ENCODE results near the gene BPTF. TPM values are rescaled to one million over a fixed set of nuclear protein-coding genes. Genes with fewer than 3 reads are reported as not detected.
A peak's percentile ranks its signal among the peaks of the same experiment; 100 is the strongest.

The BPTF gene
- polyA plus RNA-seq, 1 of the 3 experiments (the other 2 are of a cell fraction), result 61.4 TPM

DNA sequence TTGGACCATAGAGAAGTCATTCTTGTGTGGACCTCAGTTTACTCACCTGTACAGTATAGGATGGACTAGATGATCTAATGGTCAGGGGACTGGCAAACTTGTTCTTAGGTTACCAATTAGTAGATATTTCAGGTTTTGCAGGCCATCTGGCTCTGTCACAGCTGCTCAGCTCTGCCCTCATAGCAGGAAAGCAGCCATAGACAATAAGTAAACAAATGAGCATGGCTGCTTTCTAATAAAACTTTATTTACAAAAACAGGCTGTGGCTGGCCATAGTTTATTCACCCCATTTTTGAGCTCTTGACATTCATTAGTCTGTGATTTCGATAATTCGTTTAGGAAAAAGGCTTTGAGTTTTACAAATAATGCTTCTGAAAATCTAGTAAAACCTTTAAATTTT lies 12.7 kb downstream of the BPTF start:
- 0 out of 2 replicates have a peak overlapping the region, but pooled peaks have one; percentile 44 for H3K4me2 ChIP-seq
- H3K9me3 ChIP-seq, result no peaks in the 10 kb centered on the region
- H2AFZ ChIP-seq (ENCODE audit: low read depth), result no peak overlapping the region
- no peak for DNase-seq
- H3F3A ChIP-seq (replicated peaks; ENCODE audit: insufficient read depth), result peaks cover 49% of the 10 kb centered on the region
- H3K4me1 ChIP-seq (ENCODE audit: control insufficient read depth in 1 of 2, insufficient read depth in 2 of 2, low read depth in 1 of 2, low read length in 1 of 2), result peaks cover 0 to 10% of the 10 kb centered on the region in 2 experiments; a peak in 2 of 4 replicates
- H3K9me2 ChIP-seq, result no peaks in the 10 kb centered on the region
- ChIA-PET POLR2A (no interaction called here), CTCF (interaction anchor here (1.4 kb wide), 1 partner anchor 13 kb away, joined by 6 read pairs; the partner anchor contains the start of gene BPTF)
- TF ChIP-seq, protein P1, sequence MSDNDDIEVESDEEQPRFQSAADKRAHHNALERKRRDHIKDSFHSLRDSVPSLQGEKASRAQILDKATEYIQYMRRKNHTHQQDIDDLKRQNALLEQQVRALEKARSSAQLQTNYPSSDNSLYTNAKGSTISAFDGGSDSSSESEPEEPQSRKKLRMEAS (IDR thresholded peaks at IDR 0.05; ENCODE audit: low read depth), result no peak
- no peak for TF ChIP-seq GABPA (IDR thresholded peaks at IDR 0.05; ENCODE audit: low read depth)
- TF ChIP-seq, protein P2, sequence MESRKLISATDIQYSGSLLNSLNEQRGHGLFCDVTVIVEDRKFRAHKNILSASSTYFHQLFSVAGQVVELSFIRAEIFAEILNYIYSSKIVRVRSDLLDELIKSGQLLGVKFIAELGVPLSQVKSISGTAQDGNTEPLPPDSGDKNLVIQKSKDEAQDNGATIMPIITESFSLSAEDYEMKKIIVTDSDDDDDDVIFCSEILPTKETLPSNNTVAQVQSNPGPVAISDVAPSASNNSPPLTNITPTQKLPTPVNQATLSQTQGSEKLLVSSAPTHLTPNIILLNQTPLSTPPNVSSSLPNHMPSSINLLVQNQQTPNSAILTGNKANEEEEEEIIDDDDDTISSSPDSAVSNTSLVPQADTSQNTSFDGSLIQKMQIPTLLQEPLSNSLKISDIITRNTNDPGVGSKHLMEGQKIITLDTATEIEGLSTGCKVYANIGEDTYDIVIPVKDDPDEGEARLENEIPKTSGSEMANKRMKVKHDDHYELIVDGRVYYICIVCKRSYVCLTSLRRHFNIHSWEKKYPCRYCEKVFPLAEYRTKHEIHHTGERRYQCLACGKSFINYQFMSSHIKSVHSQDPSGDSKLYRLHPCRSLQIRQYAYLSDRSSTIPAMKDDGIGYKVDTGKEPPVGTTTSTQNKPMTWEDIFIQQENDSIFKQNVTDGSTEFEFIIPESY (IDR thresholded peaks at IDR 0.05; ENCODE audit: borderline replicate concordance, low read depth), result no peak
- no peak for TF ChIP-seq FOXJ3 (CRISPR knock-in tag; IDR thresholded peaks at IDR 0.05)
- TF ChIP-seq, protein P3, sequence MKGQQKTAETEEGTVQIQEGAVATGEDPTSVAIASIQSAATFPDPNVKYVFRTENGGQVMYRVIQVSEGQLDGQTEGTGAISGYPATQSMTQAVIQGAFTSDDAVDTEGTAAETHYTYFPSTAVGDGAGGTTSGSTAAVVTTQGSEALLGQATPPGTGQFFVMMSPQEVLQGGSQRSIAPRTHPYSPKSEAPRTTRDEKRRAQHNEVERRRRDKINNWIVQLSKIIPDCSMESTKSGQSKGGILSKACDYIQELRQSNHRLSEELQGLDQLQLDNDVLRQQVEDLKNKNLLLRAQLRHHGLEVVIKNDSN (IDR thresholded peaks at IDR 0.05; ENCODE audit: borderline replicate concordance, low read depth), result no peak
- TF ChIP-seq POLR2AphosphoS5 (IDR thresholded peaks at IDR 0.05; ENCODE audit: low read depth, low read length), result no peak
- TF ChIP-seq RXRA (IDR thresholded peaks at IDR 0.05; ENCODE audit: borderline replicate concordance, low read depth), result no peak
- no peak for TF ChIP-seq ELF1 (IDR thresholded peaks at IDR 0.05)
- TF ChIP-seq CHD2 (IDR thresholded peaks at IDR 0.05; ENCODE audit: low read length, partially characterized antibody), result no peak
- TF ChIP-seq NFIC (IDR thresholded peaks at IDR 0.05; ENCODE audit: borderline replicate concordance), result no peak
- H3K36me3 ChIP-seq (replicated peaks in 1 of 2; ENCODE audit: control insufficient read depth in 1 of 2, insufficient read depth in 2 of 2, low read length in 1 of 2), result no peaks in the 10 kb centered on the region
- peaks cover 89% of the 10 kb centered on the region for H4K20me1 ChIP-seq (ENCODE audit: insufficient read depth)
- H3K27ac ChIP-seq (ENCODE audit: low read depth in 2 of 2, low read length in 1 of 2), result peak overlapping the region in 1 of 2 experiments; percentile 73; a peak in 2 of 4 replicates
- no peak overlapping the region for H3K4me3 ChIP-seq (ENCODE audit: low read depth in 2 of 2, low read length in 1 of 2)
- H3K9ac ChIP-seq, result no peak overlapping the region
- WGBS (ENCODE audit: low lambda C conversion rate), result 94% methylated on average over 2 of the region's 2 CpGs
- no peaks in the 10 kb centered on the region for H3K27me3 ChIP-seq (ENCODE audit: insufficient read depth)
- H3K79me2 ChIP-seq (ENCODE audit: insufficient read depth), result peaks cover 100% of the 10 kb centered on the region

DNA sequence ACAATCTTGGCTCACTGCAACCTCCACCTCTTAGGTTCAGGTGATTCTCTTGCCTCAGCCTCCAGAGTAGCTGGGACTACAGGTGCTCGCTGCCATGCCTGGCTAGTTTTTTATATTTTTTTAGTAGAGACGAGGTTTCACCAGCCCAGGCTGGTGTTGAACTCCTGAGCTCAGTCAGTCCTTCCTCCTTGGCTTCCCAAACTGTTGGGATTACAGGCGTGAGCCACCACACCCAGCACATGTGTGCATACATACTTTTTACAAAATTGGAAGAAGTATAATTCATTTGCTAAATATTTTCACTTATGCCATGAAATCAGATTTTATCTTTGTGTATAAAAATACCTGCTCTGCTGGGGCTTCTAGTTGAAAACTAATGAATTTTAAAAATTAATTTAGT lies 13.2 kb downstream of the BPTF start:
- Histone ChIP-seq H3K9me3 (no peaks in the 10 kb centered on the region), H3K4me1 (ENCODE audit: control insufficient read depth in 1 of 2, insufficient read depth in 2 of 2, low read depth in 1 of 2, low read length in 1 of 2) (peaks cover 0 to 10% of the 10 kb centered on the region in 2 experiments; a peak in 2 of 4 replicates), H3K4me2 (no peak overlapping the region), H3K79me2 (ENCODE audit: insufficient read depth) (peaks cover 100% of the 10 kb centered on the region), H3K9ac (no peak overlapping the region), H4K20me1 (ENCODE audit: insufficient read depth) (peaks cover 83% of the 10 kb centered on the region), H3K4me3 (ENCODE audit: low read depth in 2 of 2, low read length in 1 of 2) (no peak overlapping the region), H3K9me2 (no peaks in the 10 kb centered on the region), H3K36me3 (replicated peaks in 1 of 2; ENCODE audit: control insufficient read depth in 1 of 2, insufficient read depth in 2 of 2, low read length in 1 of 2) (no peaks in the 10 kb centered on the region), H3F3A (replicated peaks; ENCODE audit: insufficient read depth) (peaks cover 49% of the 10 kb centered on the region), H3K27me3 (ENCODE audit: insufficient read depth) (no peaks in the 10 kb centered on the region), H2AFZ (ENCODE audit: low read depth) (no peak overlapping the region), H3K27ac (ENCODE audit: low read depth in 2 of 2, low read length in 1 of 2) (no peak overlapping the region)
- CTCF ChIA-PET, result interaction anchor here (0.7 to 1.4 kb wide), 2 partner anchors 13 to 54 kb away, joined by 3 to 6 read pairs; partner anchors contain the start of gene BPTF
- POLR2A ChIA-PET, result interaction anchor here (0.6 to 1.3 kb wide), 2 partner anchors 9 to 14 kb away, joined by 3 read pairs; partner anchors contain the start of gene BPTF
- no peak for DNase-seq
- TF ChIP-seq MEF2A (IDR thresholded peaks at IDR 0.05; ENCODE audit: borderline replicate concordance, low read depth), result no peak
- no peak for TF ChIP-seq RCOR1 (IDR thresholded peaks at IDR 0.05; ENCODE audit: low read length)
- TF ChIP-seq GABPA (IDR thresholded peaks at IDR 0.05; ENCODE audit: low read depth), result no peak
- no peak for TF ChIP-seq EP300 (IDR thresholded peaks at IDR 0.05; ENCODE audit: borderline replicate concordance in 1 of 2, low read depth in 1 of 2, low read length in 1 of 2)
- TF ChIP-seq TAF1 (IDR thresholded peaks at IDR 0.05; ENCODE audit: borderline replicate concordance, low read depth, low read length), result no peak
- no peak for TF ChIP-seq SMC3 (IDR thresholded peaks at IDR 0.05; ENCODE audit: low read depth, low read length)
- TF ChIP-seq, protein P3 (IDR thresholded peaks at IDR 0.05; ENCODE audit: borderline replicate concordance, low read depth), result no peak
- TF ChIP-seq ELF1 (IDR thresholded peaks at IDR 0.05), result no peak
- WGBS (ENCODE audit: low lambda C conversion rate), result 93% methylated on average over 3 of the region's 3 CpGs

Data from SK-N-SH (cell line).